Hematopoietic multipotent progenitor cell treated with erythropoietin and hydrocortisone succinate and interleukin-3 and kit ligand, for 15 days (in vitro differentiated cells): ENCODE data around the gene TEX35.
A peak's percentile ranks its signal among the peaks of the same experiment; 100 is the strongest.
"Not testable (repeated sequence)": the region's sequence is repeated elsewhere in the genome, so short reads cannot be mapped to it uniquely, and the experiment has no call there.

Experiments used
- DNase-seq: peaks from one replicate; pipeline ENCODE4 v3.0.0-alpha.2; 2015; ENCODE audit warnings: low spot score

The TEX35 gene

GRCh38 chr1:178541829-178542553 lies 29.1 kb downstream of the TEX35 start:
- DNase-seq: peak; percentile 19

DNA sequence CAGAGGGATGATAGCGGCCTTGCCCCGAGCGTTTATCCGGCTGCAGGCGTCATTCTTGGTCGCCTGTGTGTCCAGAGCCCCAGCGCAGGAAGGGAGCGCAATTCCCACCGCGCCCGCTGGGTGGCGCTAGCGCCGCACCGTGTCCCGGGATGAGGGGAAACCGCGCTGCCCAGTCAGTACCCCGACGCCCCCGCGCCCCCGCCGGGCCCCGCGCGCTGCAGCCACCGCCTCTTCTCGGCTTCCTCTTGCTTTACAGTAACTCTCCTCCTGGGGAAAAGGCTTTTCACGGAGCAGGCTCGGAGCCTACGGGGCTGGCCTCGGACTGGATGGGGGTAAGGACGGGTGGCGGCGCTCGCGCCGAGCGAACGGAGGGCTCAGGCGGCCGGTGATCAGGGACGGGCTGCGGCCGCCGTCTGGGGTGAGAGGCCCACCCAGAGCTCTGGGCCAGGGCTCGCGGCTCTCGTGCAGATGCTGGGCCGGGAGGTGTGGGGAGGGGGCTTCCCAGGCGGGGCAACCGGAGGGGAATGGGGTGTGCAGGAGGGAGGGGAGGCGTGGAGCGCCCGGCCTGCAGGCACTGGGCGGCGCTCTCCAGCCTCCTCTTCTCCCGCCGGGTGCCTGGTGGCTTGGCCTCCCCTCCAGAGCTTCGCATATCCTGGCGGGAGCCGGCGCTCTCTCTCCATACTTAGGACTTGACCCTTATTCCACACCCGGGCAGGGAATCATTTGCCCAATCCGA lies 29.8 kb downstream of the TEX35 start:
- DNase-seq: peak; percentile 85

DNA sequence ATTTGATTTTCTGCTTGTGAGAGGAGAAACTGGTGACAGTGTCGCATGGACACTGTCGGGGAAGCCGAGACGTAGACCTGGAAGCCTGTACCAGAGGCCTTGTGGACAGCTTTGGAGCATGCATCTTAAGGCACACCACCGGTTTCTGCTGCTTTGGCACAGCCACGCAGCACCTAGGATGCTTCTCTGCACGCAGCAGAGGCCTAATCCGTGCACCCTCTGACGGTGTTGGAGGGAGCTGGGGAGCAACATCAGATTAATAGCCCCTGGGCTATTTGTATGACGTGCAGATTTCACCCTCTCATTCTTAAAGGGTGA lies 30.3 kb downstream of the TEX35 start:
- no peak for DNase-seq

- no peak for DNase-seq
These were observed 31.6 kb downstream of the TEX35 start for GRCh38 chr1:178544531-178544930.

DNA sequence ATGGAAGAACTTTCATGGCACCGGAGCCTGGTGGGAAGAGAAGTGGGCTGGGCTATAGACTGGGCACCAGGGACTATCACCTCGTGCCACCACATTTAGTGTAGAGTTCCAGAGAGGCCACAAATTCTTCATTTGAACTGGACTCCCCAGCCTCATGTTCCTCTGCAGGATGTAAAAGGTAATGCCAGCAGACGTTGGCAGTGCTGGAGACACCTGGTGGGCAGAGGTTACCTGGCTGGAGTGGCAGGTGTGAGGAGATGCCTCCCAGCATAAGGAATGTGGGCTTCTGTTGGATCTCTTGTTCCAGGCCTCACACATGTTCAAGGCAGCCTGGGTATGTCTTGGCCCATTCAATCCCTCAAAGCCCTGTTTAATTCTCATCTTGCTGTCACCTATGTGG lies 35.2 kb downstream of the TEX35 start:
- DNase-seq: no peak

DNA sequence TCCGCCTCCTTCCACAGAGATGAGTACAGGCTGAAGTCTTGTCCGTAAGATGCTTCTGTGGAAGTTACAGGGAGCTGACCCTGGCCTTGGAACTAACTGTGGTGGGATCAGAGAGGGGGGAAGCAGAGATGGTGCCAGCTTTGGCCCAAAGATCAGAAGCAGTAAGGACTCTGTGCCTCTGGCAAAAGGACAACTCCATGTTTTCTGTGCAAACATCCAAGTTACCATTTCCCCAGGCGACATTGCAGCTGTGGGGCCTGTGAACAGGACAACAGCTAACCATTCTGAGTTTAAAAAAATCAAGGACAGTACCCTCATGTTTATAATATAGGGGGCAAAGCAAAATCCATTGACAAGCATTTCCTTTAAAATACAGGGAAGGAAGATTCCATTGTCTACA lies 38.4 kb downstream of the TEX35 start:
- no peak for DNase-seq

GRCh38 chr1:178551940-178552339 lies 39.0 kb downstream of the TEX35 start:
- no peak for DNase-seq

GRCh38 chr1:178552856-178553255 lies 39.9 kb downstream of the TEX35 start:
- DNase-seq: no peak

- DNase-seq: not testable (repeated sequence)
These were observed 41.4 kb downstream of the TEX35 start for GRCh38 chr1:178554351-178554750.

GRCh38 chr1:178555613-178556012 lies 42.7 kb downstream of the TEX35 start:
- DNase-seq: not testable (repeated sequence)

DNA sequence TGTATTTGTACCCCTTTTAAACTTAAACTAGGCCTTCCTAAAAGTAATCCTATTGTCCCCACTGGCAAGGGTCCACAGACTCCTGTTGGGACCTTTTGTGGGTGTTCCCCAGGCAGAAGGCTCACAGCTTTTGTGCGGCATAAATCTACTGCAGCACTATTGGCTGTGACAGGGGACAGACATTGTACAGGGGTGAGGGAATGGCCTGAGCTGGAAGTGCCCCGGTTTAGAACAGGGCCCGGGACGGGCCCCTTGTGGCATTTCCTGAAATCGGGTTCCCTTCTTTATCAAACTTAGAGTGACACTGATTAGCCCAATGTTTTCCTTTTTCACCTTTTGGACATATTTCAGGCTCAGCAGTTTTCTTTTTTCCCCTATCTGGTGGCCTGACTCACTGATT lies 45.9 kb downstream of the TEX35 start:
- DNase-seq: not testable (repeated sequence)

DNA sequence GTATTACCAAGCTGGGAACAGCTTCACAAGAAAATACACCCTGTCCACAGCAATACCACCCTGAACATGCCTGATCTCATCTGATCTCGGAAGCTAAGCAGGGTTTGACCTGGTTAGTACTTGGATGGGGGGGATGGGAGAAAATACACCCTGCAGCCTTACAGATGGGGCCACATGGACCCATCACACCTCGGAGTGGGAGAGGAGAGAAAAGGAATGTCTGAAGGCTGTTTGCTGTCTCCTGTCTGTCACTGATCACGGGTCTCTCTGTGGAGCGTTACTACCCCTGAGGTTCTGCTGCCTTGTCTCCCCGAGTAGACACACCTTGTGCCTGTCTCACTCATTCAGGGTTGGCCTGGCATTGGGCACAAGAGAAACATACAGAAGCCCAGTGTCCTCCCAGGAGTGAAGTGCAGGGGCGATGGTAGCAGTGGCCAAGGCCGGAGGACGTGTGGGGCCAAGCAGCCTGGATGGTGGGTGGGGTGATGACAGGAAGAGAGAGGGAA lies 48.0 kb downstream of the TEX35 start:
- no peak for DNase-seq

- DNase-seq: no peak
These were observed 50.4 kb downstream of the TEX35 start for GRCh38 chr1:178563099-178563820.

DNA sequence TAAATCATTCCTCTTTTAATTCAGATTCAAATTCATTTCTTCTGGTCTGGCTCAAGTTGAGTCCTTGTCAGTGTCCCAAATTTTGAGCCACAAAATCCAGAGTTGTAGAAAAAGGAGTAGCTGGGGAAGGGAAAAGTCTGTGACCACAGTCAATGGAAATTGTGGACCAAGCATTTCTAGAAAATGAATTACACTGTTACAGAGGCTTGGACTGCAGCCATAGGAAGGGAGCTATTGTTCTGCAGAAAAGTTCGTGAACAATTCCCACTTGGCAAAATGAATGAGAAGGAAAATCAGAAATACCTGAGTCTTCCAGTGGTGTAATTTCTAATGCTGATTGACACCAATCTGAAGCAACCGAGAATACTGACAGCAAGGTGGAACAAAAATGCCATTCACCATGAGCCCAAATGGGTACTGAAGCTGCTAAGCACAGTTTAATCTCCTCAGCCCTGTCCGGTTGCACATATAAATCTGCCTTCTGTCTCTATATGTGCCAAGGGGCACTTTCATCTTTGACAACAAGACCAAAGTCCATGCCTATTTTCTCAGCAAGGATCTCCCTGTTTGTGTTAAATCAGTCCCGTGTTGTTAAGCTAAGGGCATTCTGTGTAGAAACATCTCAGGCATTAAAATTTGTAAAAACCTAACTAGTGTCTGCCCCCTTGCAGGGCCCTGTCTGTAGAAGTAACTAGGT lies 51.3 kb downstream of the TEX35 start:
- DNase-seq: no peak

DNA sequence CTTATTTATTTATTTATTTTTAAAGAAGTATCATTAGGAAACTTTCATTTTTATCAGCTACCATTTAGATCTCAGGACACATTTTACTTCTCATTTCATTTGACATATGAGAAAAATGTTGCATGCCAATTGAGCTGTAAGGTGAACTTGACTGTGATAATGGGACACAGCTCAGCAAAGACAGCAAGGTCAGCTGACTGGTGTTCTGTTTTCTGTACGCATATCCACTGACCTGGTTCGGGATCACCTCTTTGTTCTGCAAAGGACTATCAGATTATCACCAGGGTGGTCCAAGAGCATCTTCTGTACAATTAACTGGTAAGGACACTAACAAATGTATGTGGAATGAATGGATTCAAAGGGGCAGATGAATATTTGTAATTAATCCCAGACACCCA lies 51.9 kb downstream of the TEX35 start:
- DNase-seq: no peak

- no peak for DNase-seq
These were observed 52.7 kb downstream of the TEX35 start for GRCh38 chr1:178565586-178565985.

GRCh38 chr1:178566187-178566586 lies 53.3 kb downstream of the TEX35 start:
- DNase-seq: no peak

DNA sequence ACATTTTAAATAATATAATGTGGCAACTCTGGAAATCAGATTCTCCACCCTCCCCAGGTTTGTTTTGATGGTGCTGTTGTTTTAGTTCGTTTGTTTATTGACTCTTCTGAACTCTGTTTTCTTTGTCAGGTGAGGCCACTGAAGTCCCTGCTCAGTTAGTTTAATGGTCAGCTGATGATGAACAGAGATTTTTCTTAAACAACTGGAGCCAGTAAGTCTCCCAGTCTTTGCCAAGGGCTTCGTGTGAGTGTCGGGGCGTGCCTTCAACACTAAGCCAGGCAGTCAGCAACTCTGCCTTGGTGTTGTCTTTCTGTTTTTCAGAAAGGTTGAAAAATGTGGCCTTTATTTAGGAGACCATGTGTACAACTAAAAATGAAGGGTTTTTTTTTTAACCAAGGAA lies 58.9 kb downstream of the TEX35 start:
- DNase-seq: no peak
